ENCODE data around the gene UCMA. TPM values are rescaled to one million over a fixed set of nuclear protein-coding genes. Genes with fewer than 3 reads are reported as not detected.

UCMA gene

DNA sequence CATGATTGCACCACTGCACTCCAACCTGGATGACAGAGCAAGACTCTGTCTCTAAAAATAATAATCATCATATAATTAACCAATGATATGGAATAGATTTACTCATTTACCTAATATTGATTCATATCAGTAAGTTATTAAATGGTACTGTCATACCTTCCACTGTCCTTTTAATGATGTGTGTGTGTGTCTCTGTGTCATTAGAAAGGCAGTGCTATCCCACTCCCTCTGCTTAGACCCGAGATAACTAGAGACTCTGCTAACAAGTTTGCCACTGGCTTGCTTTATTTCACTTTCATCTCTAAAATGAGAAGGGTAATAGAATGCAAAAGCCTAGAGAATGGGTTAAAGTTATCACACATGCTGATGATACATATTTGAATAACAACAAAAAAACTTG is 51.8 kb downstream of the UCMA start:
- Histone ChIP-seq H3K9ac (ENCODE audit: low read length) (no peak overlapping the region), H4K8ac (ENCODE audit: low read length) (no peak overlapping the region), H3K79me1 (replicated peaks; ENCODE audit: low read length, poor library complexity, severe bottlenecking) (peaks cover 3% of the 10 kb centered on the region), H2BK5ac (ENCODE audit: low read depth, low read length, poor library complexity, severe bottlenecking) (no peak overlapping the region), H3K9me3 (ENCODE audit: control insufficient read depth, low read length) (no peaks in the 10 kb centered on the region), H2BK120ac (ENCODE audit: low read depth, low read length) (no peak overlapping the region), H3K36me3 (ENCODE audit: control insufficient read depth in 1 of 2, insufficient read depth in 2 of 2, low read depth in 1 of 2, low read length in 2 of 2) (peaks cover 0 to 2% of the 10 kb centered on the region in 2 experiments), H4K91ac (ENCODE audit: low read length) (no peak overlapping the region), H3K14ac (ENCODE audit: low read length in 2 of 2) (no peak overlapping the region), H3K27ac (ENCODE audit: low read length, poor library complexity, severe bottlenecking) (no peak overlapping the region), H3K27me3 (ENCODE audit: control insufficient read depth in 1 of 2, insufficient read depth in 1 of 2, low read length in 2 of 2) (no peaks in the 10 kb centered on the region), H2BK15ac (ENCODE audit: low read depth, poor library complexity, severe bottlenecking) (no peak overlapping the region), H3K4ac (ENCODE audit: low read depth in 1 of 2, low read length in 2 of 2) (no peak overlapping the region), H2AFZ (ENCODE audit: low read depth, low read length) (no peak overlapping the region), H3K23ac (ENCODE audit: low read length in 2 of 2) (no peak overlapping the region), H2AK5ac (ENCODE audit: low read length, severe bottlenecking) (no peak overlapping the region), H3K4me1 (ENCODE audit: control insufficient read depth, insufficient read depth, low read depth, low read length) (no peaks in the 10 kb centered on the region), H3K4me2 (ENCODE audit: low read length, poor library complexity, severe bottlenecking) (no peak overlapping the region), H2BK12ac (ENCODE audit: low read length in 2 of 2) (no peak overlapping the region), H3K18ac (ENCODE audit: low read depth in 1 of 2, low read length in 2 of 2) (no peak overlapping the region), H3K4me3 (ENCODE audit: insufficient read depth in 1 of 2, low read depth in 1 of 2, low read length in 2 of 2) (no peak overlapping the region)
- WGBS, result no CpG with 5 or more reads among the region's 1 CpG
- no peak for DNase-seq

DNA sequence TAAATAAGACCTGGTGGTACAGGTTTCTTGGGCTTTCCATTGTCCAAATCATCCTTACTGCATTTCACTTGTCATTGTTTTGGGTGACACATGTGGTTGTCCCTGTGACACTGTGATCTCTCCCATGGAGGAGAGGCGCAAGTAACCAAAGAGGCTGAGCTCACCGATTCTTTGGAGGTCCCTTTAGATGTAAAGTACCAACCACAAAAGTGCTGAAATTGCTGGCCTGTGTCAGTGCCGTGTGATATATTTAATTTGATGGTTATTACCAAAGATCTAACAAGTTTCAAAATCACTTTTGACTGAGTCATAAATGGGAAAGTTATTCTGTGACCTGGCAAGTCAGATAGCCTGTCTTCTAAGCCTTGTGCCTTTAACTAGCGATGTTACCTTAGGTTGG is 53.4 kb downstream of the UCMA start:
- Histone ChIP-seq H2BK15ac (ENCODE audit: low read depth, poor library complexity, severe bottlenecking) (no peak overlapping the region), H2AK5ac (ENCODE audit: low read length, severe bottlenecking) (no peak overlapping the region), H2BK120ac (ENCODE audit: low read depth, low read length) (no peak overlapping the region), H3K9me3 (ENCODE audit: control insufficient read depth, low read length) (no peaks in the 10 kb centered on the region), H3K14ac (ENCODE audit: low read length in 2 of 2) (no peak overlapping the region), H3K36me3 (ENCODE audit: control insufficient read depth in 1 of 2, insufficient read depth in 2 of 2, low read depth in 1 of 2, low read length in 2 of 2) (peaks cover 0 to 2% of the 10 kb centered on the region in 2 experiments), H3K79me1 (replicated peaks; ENCODE audit: low read length, poor library complexity, severe bottlenecking) (peaks cover 3% of the 10 kb centered on the region), H3K18ac (ENCODE audit: low read depth in 1 of 2, low read length in 2 of 2) (no peak overlapping the region), H3K4ac (ENCODE audit: low read depth in 1 of 2, low read length in 2 of 2) (no peak overlapping the region), H3K4me1 (ENCODE audit: control insufficient read depth, insufficient read depth, low read depth, low read length) (no peaks in the 10 kb centered on the region), H3K4me2 (ENCODE audit: low read length, poor library complexity, severe bottlenecking) (no peak overlapping the region), H3K27ac (ENCODE audit: low read length, poor library complexity, severe bottlenecking) (no peak overlapping the region), H2BK5ac (ENCODE audit: low read depth, low read length, poor library complexity, severe bottlenecking) (no peak overlapping the region), H4K91ac (ENCODE audit: low read length) (no peak overlapping the region), H3K27me3 (ENCODE audit: control insufficient read depth in 1 of 2, insufficient read depth in 1 of 2, low read length in 2 of 2) (no peaks in the 10 kb centered on the region), H2BK12ac (ENCODE audit: low read length in 2 of 2) (no peak overlapping the region), H3K4me3 (ENCODE audit: insufficient read depth in 1 of 2, low read depth in 1 of 2, low read length in 2 of 2) (no peak overlapping the region), H3K9ac (ENCODE audit: low read length) (no peak overlapping the region), H4K8ac (ENCODE audit: low read length) (no peak overlapping the region), H2AFZ (ENCODE audit: low read depth, low read length) (no peak overlapping the region), H3K23ac (ENCODE audit: low read length in 2 of 2) (no peak overlapping the region)
- 92% methylated on average over 3 of the region's 4 CpGs for WGBS
- no peak for DNase-seq

DNA sequence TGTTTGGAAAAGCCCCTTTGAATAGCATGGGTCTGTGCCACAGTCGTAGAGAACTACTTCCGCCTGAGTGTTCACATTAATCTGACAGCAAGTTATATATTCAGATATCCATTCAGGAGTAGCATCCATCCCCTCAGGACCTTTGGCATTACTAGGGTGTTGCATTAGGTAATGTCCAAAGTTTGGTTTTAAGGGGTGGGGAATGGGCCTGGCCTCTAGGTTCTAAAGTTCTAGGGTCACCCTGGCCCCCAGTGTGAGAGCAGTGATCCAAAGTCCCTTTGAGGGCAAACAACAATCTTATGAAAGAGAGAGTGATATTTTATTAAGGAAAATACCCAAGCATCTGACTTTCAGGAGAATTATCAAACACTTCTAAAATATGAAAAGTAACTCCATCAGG is 60.6 kb downstream of the UCMA start:
- WGBS, result 100% methylated on average over 1 of the region's 2 CpGs
- no peak for DNase-seq
- H3K4me2 ChIP-seq (ENCODE audit: low read length, poor library complexity, severe bottlenecking), result no peak overlapping the region
- no peak overlapping the region for H3K9ac ChIP-seq (ENCODE audit: low read length)
- no peaks in the 10 kb centered on the region for H3K9me3 ChIP-seq (ENCODE audit: control insufficient read depth, low read length)
- H3K23ac ChIP-seq (ENCODE audit: low read length in 2 of 2), result no peak overlapping the region
- H3K36me3 ChIP-seq (ENCODE audit: control insufficient read depth in 1 of 2, insufficient read depth in 2 of 2, low read depth in 1 of 2, low read length in 2 of 2), result no peaks in the 10 kb centered on the region
- no peak overlapping the region for H3K27ac ChIP-seq (ENCODE audit: low read length, poor library complexity, severe bottlenecking)
- no peak overlapping the region for H2AFZ ChIP-seq (ENCODE audit: low read depth, low read length)
- H3K4me1 ChIP-seq (ENCODE audit: control insufficient read depth, insufficient read depth, low read depth, low read length), result no peaks in the 10 kb centered on the region
- H4K8ac ChIP-seq (ENCODE audit: low read length), result no peak overlapping the region
- no peak overlapping the region for H3K14ac ChIP-seq (ENCODE audit: low read length in 2 of 2)
- H3K4ac ChIP-seq (ENCODE audit: low read depth in 1 of 2, low read length in 2 of 2), result no peak overlapping the region
- H3K27me3 ChIP-seq (ENCODE audit: control insufficient read depth in 1 of 2, insufficient read depth in 1 of 2, low read length in 2 of 2), result no peaks in the 10 kb centered on the region
- H3K79me1 ChIP-seq (replicated peaks; ENCODE audit: low read length, poor library complexity, severe bottlenecking), result peaks cover 5% of the 10 kb centered on the region
- no peak overlapping the region for H3K4me3 ChIP-seq (ENCODE audit: insufficient read depth in 1 of 2, low read depth in 1 of 2, low read length in 2 of 2)
- H2AK5ac ChIP-seq (ENCODE audit: low read length, severe bottlenecking), result no peak overlapping the region
- H2BK120ac ChIP-seq (ENCODE audit: low read depth, low read length), result no peak overlapping the region
- no peak overlapping the region for H2BK12ac ChIP-seq (ENCODE audit: low read length in 2 of 2)
- no peak overlapping the region for H2BK5ac ChIP-seq (ENCODE audit: low read depth, low read length, poor library complexity, severe bottlenecking)
- H2BK15ac ChIP-seq (ENCODE audit: low read depth, poor library complexity, severe bottlenecking), result no peak overlapping the region
- H4K91ac ChIP-seq (ENCODE audit: low read length), result no peak overlapping the region
- no peak overlapping the region for H3K18ac ChIP-seq (ENCODE audit: low read depth in 1 of 2, low read length in 2 of 2)

Small RNAs within 50 kb of the gene (small RNA-seq; reads per million reads assigned to genes)
- gene RNU6-6P (ENCODE audit: low read depth), result not detected
